Kidney (tissue), 14 donors: ENCODE results near the gene SLC16A6. TPM values are rescaled to one million over a fixed set of nuclear protein-coding genes. Genes with fewer than 3 reads are reported as not detected.
"Not testable (repeated sequence)": the region's sequence is repeated elsewhere in the genome, so short reads cannot be mapped to it uniquely, and the experiment has no call there.

Experiments used
- DNase-seq, 5 donors: peaks; one replicate each; pipeline ENCODE4 v3.0.0-alpha.2; 2013 to 2020
- FAIRE-seq: peaks from 2 replicates; lab custom pipeline; 2012; peaks lifted over from hg19 to GRCh38; lab: Jason Lieb, UNC
- H3K27ac ChIP-seq, 2 donors: one replicate each; pipeline ENCODE4 v1.7.0; 2013; ENCODE audit warnings: low read depth in 2 of 2, low read length in 2 of 2, inconsistent platforms in 1 of 2
- H3K27me3 ChIP-seq: one replicate; pipeline ENCODE4 v1.7.1; 2013; ENCODE audit warnings: low read length, inconsistent platforms; ENCODE audit not compliant: control insufficient read depth, insufficient read depth
- H3K36me3 ChIP-seq, 3 donors: one replicate each; pipeline versions ENCODE4 v1.7.0 to v1.7.1; 2013; ENCODE audit warnings: low read length in 3 of 3, control low read depth in 1 of 3, inconsistent platforms in 1 of 3; ENCODE audit not compliant: insufficient read depth in 3 of 3, control insufficient read depth in 2 of 3
- H3K4me1 ChIP-seq, 3 donors: one replicate each; pipeline versions ENCODE4 v1.7.0 to v1.7.1; 2013; ENCODE audit warnings: low read length in 3 of 3, inconsistent platforms in 1 of 3, low read depth in 1 of 3; ENCODE audit not compliant: control insufficient read depth in 2 of 3, insufficient read depth in 2 of 3
- H3K4me3 ChIP-seq, 3 donors: one replicate each; pipeline versions ENCODE4 v1.7.0 to v1.8.1; 2013; ENCODE audit warnings: low read length in 3 of 3, control low read depth in 1 of 3, inconsistent platforms in 1 of 3
- H3K9ac ChIP-seq, 3 donors: one replicate each; pipeline versions ENCODE4 v1.7.0 to v1.7.1; 2013; ENCODE audit warnings: low read length in 3 of 3, control low read depth in 1 of 3, inconsistent platforms in 1 of 3
- H3K9me3 ChIP-seq, 3 donors: one replicate each; pipeline versions ENCODE4 v1.7.0 to v1.7.1; 2013; ENCODE audit warnings: low read length in 3 of 3, control low read depth in 1 of 3, inconsistent platforms in 1 of 3; ENCODE audit not compliant: control insufficient read depth in 2 of 3, insufficient read depth in 1 of 3
- intact Hi-C: fragments of 100-400 bp; cut with DNase I; formaldehyde crosslinking; loops from one replicate; pipeline ENCODE4 v1.11.1; 2022
- polyA plus RNA-seq: library from polyadenylated mRNA; stranded (reverse); fragments of 350-450 nt; fragmentation: Illumina TruSeq; extraction: RNeasy Lipid Tissue Mini Kit (QIAGEN cat#74804); gene quantifications from one replicate; pipeline ENCODE4 v1.2.3, GENCODE V29; 2014; ENCODE audit warnings: low read depth, low replicate concordance; ENCODE audit not compliant: insufficient read depth
- total RNA-seq: library from RNA; stranded (reverse); fragmentation: NEBNext Ultra II Directional; extraction: Animal tissue kit (Norgen Biotek cat#: 25700); gene quantifications from one replicate; pipeline ENCODE4 v1.2.1, GENCODE V29; 2021
- TF ChIP-seq, protein P1 (sequence below): IDR thresholded peaks from 3 replicates; pipeline ENCODE4 v1.5.1; 2012; ENCODE audit warnings: mild to moderate bottlenecking, moderate library complexity, borderline replicate concordance; ENCODE audit not compliant: insufficient read depth; ENCODE audit errors: extremely low read depth
- donor health status: control.
- donor health status: control.
- donor health status: control.
- donor health status: control.
- donor health status: control.
- donor health status: DM: yes; HTN: yes; CAD: no.
- donor health status: Normal renal cell carcinoma (clear cell type).

The SLC16A6 gene
- total and polyA plus RNA-seq, 2 donors from 2014 or later: 0.82 to 3.6 TPM

DNA sequence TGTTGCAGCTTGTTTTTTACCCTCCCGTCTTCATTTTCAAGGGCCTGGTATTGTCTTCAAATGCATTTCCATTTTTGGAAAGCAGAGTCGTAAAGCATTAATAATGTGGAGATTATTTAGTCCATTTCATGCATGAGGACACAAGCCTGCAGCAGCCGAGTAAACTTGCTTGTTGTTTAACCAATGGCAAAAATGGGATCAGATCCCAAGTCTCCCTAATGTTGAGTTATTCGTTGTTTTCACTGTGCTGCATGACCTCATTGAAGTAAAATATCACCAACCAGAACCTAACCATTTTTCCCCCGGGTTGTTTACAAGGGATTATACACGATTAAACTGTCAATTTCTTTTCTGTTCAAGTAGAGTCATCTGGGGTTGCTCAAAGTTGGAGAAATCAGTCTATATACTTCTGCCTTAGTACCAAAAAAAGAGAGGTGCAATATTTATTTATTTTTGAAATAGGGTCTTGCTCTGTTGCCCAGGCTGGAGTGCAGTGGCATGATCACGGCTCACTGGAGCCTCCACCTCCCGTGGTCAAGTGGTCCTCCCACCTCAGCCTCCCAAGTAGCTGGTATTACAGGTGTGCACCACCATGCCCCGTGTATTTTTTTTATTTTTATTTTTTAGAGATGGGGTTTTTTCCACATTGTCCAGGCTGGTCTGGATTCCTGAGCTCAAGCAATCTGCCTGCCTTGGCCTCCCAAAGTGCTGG lies 30.7 kb downstream of the SLC16A6 start:
- H3K9me3 ChIP-seq: no peaks in the 10 kb centered on the region
- H3K9ac ChIP-seq: no peak overlapping the region
- peak overlapping the region in 1 of 2 donors; percentile 54 for H3K27ac ChIP-seq
- FAIRE-seq (no peak), DNase-seq (peak in 2 of 5 donors; percentile 50 to 65)
- H3K27me3 ChIP-seq: no peaks in the 10 kb centered on the region
- peak overlapping the region in 1 of 3 donors; percentile 6 for H3K4me3 ChIP-seq
- TF ChIP-seq, protein P1, sequence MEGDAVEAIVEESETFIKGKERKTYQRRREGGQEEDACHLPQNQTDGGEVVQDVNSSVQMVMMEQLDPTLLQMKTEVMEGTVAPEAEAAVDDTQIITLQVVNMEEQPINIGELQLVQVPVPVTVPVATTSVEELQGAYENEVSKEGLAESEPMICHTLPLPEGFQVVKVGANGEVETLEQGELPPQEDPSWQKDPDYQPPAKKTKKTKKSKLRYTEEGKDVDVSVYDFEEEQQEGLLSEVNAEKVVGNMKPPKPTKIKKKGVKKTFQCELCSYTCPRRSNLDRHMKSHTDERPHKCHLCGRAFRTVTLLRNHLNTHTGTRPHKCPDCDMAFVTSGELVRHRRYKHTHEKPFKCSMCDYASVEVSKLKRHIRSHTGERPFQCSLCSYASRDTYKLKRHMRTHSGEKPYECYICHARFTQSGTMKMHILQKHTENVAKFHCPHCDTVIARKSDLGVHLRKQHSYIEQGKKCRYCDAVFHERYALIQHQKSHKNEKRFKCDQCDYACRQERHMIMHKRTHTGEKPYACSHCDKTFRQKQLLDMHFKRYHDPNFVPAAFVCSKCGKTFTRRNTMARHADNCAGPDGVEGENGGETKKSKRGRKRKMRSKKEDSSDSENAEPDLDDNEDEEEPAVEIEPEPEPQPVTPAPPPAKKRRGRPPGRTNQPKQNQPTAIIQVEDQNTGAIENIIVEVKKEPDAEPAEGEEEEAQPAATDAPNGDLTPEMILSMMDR: no peak
- intact Hi-C loops: loop anchor here (10.0 kb wide), 1 partner anchor 175 kb away; no protein-coding TSS in a partner anchor
- H3K4me1 ChIP-seq: peaks cover 0 to 3% (median 0%) of the 10 kb centered on the region in 3 donors
- H3K36me3 ChIP-seq: peaks cover 0 to 2% (median 0%) of the 10 kb centered on the region in 3 donors

DNA sequence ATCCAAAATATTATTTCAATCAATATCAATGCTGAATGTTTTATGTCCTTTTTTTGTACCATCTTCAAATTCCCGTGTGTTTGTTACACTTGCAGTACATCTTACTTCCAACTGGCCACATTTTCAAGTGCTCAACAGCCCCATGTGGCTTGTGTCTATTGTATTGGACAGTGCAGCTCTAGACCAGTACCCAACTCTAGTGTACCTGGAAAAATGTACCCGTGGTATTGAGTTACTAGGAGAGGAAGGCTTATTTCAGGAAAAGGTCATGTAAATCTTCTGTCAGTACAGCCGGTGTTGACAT lies 31.3 kb downstream of the SLC16A6 start:
- DNase-seq: peak in 1 of 5 donors; percentile 50
- FAIRE-seq, H3K4me1 ChIP-seq, H3K9ac ChIP-seq, H3K4me3 ChIP-seq, intact Hi-C loops, H3K9me3 ChIP-seq, H3K36me3 ChIP-seq, H3K27me3 ChIP-seq: not testable (repeated sequence)
- H3K27ac ChIP-seq: peak overlapping the region in 1 of 2 donors; percentile 14

DNA sequence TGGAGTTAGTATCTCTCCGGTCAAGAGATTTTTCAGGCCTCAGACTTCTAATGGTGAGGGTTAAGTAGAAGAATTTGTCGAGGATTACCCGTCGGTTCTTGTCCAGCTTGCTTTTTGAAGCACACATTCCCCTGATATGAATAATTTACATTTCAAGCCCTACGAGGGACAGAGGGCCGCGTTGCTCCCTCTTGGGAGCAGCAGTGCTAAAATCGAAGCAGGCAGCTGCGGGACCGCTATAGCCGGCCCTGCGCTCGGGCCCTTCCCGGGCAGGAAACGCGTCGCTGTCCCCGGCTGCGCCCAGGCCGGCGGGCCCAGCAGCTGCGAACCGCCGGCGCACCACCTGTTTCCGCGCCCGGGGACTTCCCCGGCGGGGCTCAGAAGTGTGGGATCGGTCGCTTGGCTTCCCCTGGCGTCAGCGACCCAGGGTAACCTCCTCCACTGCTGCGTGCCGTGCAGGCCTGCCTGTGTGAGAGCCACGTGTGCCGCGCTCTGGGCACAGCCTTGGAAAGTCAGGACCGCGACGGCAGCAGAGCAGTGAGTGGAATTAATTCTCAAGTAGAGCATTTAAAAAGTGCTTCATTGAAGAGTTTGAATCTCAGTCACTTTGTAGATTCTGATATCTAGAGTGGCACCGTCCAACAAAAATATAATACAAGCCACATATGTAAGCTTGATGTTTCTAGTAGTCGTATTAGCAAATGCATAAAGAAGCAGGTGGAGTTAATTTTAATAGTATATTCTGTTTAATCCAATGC lies 31.9 kb downstream of the SLC16A6 start:
- peak; percentile 49 to 89 (median 77) for DNase-seq
- FAIRE-seq, H3K4me1 ChIP-seq, H3K36me3 ChIP-seq, H3K27me3 ChIP-seq, intact Hi-C loops, H3K9me3 ChIP-seq: not testable (repeated sequence)
- H3K27ac ChIP-seq: peak overlapping the region; percentile 14 to 54
- H3K4me3 ChIP-seq: peak overlapping the region in 1 of 3 donors; percentile 5
- H3K9ac ChIP-seq: peak overlapping the region in 1 of 3 donors; percentile 38

GRCh38 chr17:68257934-68258333 lies 33.0 kb downstream of the SLC16A6 start:
- FAIRE-seq: no peak
- Histone ChIP-seq H3K9ac (no peak overlapping the region), H3K27me3 (no peaks in the 10 kb centered on the region), H3K27ac (no peak overlapping the region), H3K4me3 (no peak overlapping the region), H3K4me1 (no peaks in the 10 kb centered on the region), H3K9me3 (no peaks in the 10 kb centered on the region), H3K36me3 (peaks cover 0 to 2% (median 2%) of the 10 kb centered on the region in 3 donors)
- intact Hi-C loops: no loop called here
- no peak for DNase-seq
- TF ChIP-seq, protein P1: no peak

- H3K4me1 ChIP-seq, FAIRE-seq, DNase-seq, H3K27me3 ChIP-seq, H3K9me3 ChIP-seq, H3K36me3 ChIP-seq, H3K9ac ChIP-seq, H3K4me3 ChIP-seq, H3K27ac ChIP-seq, intact Hi-C loops: not testable (repeated sequence)
Measured at GRCh38 chr17:68256701-68257100, 34.2 kb downstream of the SLC16A6 start.
